HG02763 (cell line): ENCODE measurements around the gene FAAP20.

Experiments
- ATAC-seq: cut with Tn5 transposase; IDR thresholded peaks from one replicate; pipeline ENCODE4 v1.9.1; 2021; ENCODE audit warnings: mild to moderate bottlenecking, moderate library complexity; ENCODE audit not compliant: unreplicated experiment

Gene FAAP20

DNA sequence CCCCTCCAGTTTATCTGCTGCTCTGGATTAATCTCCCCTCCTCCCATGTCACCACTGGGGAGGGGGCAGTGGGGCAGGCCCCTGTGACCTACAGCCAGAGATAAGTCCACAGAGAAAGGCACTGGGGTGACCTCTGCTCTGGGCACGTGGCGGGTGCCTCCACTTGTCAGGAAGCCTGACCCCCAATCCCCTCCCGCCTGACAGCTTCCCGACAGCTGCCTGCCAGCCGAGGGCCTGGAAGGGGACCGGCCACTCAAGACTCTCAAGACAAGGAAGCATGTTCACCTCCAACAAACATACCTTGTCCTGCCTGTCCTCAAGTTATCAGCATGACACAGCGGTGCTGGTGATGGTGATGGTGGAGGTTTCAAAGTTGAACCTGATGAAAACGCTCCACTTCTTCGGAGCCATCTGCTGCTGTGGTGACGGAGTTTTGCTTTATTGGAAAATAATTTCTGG lies 3.2 kb upstream of the FAAP20 start:
- ATAC-seq, result no peak

- ATAC-seq, result no peak
Observed at GRCh38 chr1:2196901-2197638, 2.5 kb upstream of the FAAP20 start.

GRCh38 chr1:2195785-2196184 lies 1.2 kb upstream of the FAAP20 start:
- ATAC-seq, result no peak

- peak; percentile 61 for ATAC-seq
Observed at GRCh38 chr1:2194898-2195673, 514 bp upstream of the FAAP20 start.

DNA sequence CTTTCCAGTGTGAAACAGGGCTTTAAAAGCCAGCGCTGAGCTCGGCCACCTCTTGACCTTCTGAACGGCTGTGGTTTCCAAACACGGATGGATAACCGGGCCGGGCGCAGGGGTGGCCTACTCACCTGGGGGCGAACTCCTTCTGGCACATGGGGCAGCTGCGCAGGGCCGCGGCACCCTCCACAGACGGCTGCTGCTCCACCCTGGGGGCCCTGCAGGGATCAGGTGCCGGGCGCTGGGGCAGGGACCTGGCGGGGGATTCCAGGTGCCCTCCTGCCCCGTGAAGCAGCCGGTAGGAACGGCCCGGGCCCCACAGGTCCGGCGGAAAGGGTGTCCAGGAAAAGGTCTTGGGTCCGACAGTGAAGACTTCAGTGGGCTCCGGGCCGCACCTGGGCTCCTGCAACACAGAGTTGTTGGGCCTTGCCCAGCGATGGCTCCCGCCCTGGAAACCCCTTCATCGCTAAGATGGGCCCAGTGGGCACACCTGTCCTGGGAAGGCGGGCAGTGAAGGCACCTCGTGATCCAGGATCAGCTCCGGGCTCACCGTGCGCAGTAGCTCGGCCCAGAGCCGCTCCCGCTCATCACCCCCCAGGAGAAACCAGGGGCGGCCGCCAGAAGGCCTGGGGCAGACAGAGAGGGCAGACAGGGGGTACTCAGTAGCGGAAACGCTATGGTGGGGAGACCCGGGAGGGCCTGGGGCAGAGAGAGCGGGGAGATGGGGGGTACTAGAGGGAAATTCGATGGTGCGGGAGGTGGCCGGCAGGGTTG lies 874 bp downstream of the FAAP20 start:
- ATAC-seq, result no peak

DNA sequence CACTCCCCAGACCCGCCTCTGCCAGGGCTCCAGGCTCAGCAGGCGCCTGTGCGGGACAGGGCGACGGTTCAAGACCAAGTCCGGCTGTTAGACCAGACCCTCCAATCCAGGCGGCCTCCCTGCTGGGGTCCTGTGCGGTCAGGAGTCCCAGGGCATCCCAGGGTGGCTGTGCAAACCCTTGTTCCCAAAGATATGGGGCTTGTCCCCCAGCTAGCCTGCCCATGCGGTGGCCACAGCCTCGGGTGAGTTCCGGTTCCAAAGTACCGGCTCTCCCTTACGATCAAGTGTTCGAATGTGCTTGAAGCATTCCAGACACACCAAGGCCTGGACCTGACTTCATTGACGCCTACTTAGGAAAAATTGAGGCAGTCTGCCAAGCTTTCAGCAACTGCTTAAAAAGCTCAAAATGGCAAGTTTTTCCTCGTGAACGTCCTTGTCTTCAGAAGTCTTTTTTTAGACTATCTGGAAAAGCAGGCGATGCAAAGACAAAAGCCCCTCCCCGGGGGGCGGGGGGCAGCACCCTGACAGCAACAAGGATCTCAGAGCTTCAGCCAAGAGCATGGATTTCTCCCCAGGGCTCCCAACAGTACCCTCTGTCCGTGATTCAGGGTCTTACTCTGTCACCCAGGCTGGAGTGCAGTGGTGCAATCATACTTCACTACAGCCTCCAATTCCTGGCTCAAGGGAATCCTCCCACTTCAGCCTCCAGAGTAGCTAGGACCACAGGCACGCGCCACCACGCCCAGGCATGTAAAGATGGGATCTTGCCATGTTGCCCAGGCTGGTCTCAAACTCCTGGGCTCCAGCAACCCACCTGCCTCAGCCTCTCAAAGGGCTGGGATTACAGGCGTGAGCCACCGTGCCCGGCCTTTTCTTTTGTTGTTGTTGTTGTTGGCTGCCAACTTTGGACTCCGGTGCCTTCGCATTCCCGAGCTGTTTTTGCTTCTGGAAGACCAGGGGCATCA lies 2.3 kb downstream of the FAAP20 start:
- ATAC-seq, result no peak

DNA sequence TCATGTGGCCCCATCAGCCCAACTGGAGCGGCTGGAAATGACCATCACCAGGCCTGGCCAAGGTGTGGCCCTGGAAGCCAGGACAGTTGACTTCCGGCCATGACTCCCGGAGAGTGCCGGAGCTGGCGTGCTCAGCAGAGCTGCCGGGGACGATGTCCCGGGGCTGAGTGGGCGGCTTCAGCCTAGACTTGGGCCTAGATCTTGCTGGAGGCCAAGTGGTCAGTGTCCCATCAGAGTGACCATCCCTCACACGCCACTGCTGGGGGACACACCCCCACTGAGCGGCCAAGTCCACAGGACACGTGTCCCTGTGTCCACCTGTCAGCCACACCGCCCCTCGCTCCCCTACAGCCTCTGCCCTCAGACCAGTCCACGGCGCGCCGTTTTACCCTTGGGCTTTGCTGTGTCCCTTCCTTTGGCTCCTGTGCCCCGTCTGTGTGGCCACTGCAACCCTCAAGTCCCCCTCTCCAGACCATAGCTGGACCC lies 4.0 kb downstream of the FAAP20 start:
- ATAC-seq, result no peak

- peak; percentile 59 for ATAC-seq
Observed at GRCh38 chr1:2189459-2190425, 4.8 kb downstream of the FAAP20 start.

DNA sequence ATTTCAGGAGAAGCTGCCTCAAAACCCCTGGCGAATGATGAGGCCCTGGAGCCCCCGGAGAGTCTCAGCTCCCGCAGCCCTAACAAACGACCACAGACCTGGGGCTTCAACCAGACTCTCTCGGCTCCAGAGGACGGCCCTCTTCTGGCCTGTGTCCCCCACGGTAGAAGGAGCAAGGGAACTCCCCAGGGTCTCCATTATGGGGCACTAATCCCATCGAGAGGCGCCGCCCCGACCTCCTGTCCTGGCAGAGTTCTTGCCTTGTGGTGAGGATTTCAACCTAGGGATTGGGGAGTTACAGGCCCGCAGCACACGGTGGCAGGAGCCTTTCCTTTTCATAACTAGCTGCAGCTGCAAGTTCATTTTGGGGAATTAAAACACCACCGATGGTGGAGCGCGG lies 6.2 kb downstream of the FAAP20 start:
- no peak for ATAC-seq

DNA sequence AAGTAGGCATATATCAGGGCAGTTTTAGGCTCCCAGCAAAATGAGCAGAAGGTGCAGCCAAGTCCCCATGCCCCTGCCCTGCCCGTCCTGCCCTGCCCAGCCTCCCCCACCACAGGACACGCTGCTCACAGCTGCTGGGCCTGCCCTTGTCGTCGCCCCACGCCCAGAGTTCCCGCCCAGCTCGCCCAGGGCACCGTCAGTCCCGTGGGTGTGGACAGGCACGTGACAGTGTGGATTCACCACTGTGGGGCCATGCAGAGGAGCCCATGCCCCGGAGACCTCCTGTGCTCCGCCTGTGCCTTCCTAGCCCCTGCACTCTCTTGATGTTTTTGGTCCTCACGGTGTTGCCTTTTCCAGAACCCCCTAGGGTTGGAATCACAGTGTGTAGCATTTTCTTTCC lies 7.0 kb downstream of the FAAP20 start:
- no peak for ATAC-seq

GRCh38 chr1:2186901-2187300 lies 7.7 kb downstream of the FAAP20 start:
- no peak for ATAC-seq

- no peak for ATAC-seq
Observed at GRCh38 chr1:2185880-2186855, 8.4 kb downstream of the FAAP20 start.

- no peak for ATAC-seq
Observed at GRCh38 chr1:2184934-2185333, 9.6 kb downstream of the FAAP20 start.

DNA sequence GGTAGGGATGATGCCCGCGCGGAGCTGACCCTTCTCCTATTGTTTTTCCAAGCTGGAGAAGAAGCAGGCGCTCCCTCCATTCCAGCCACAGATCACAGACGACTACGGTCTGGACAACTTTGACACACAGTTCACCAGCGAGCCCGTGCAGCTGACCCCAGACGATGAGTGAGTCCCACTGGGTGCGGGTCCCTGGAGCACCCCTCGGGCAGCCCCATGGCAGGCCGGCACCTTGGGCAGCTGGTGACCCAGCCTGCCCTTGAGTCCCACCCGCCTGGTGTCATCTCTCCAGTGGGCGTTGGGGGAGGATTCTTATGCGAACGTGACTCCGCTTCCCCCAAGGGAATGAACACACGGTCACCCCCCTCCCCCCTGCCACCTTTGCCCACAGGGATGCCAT lies 10.0 kb downstream of the FAAP20 start:
- ATAC-seq, result no peak

DNA sequence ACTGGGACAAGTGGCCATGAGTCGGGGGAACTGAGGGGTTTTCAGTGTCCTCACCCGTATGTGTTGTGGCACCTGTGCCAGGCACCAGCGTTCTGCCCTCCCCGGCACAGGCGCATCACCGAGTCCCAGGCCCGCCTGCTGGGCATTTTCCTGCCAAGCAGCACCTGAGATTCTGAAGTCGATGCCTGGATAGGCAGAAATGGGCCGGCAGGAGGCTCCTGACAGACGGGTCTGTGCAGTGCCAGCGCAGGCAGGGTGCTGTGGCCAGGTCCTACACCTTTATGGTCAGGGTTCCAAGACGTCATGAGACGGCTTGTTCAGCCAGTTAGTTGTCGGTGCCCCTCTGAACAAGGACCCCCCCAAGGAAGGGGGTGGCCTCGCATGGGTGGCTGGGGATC lies 10.6 kb downstream of the FAAP20 start:
- ATAC-seq, result no peak

- ATAC-seq, result no peak
Observed at GRCh38 chr1:2182376-2182775, 12.2 kb downstream of the FAAP20 start.

GRCh38 chr1:2181752-2182151 lies 12.8 kb downstream of the FAAP20 start:
- ATAC-seq, result no peak

- ATAC-seq, result no peak
Observed at GRCh38 chr1:2181271-2181670, 13.3 kb downstream of the FAAP20 start.
